HCT116 (cell line): Measurements from ENCODE around the gene ADGRG4. TPM values are rescaled to one million over a fixed set of nuclear protein-coding genes. Genes with fewer than 3 reads are reported as not detected.

Experiments
- ATAC-seq: fragments of 200-7000 bp; cut with Tn5 transposase; 2 replicates; pipeline ENCODE4 v1.9.1; 2020; ENCODE audit warnings: mild to moderate bottlenecking, moderate library complexity
- BruUV-seq: library from RNA; stranded (reverse); fragments of 400-500 nt; replicated peaks from 2 replicates; lab custom pipeline; 2021; lab: Mats Ljungman, UMichigan
- CTCF ChIA-PET: fragments of 300-600 bp; sonication (Branson Sonifier 250); formaldehyde crosslinking; loops from one replicate; lab custom pipeline; 2021; ENCODE audit warnings: antibody characterized with exemption; lab: Charles Lee
- POLR2A ChIA-PET: fragments of 300-600, 350-600 bp; sonication (Branson Sonifier 250); formaldehyde crosslinking; loops from one replicate; lab custom pipeline; 2021; ENCODE audit warnings: antibody characterized with exemption; lab: Charles Lee
- RAD21 ChIA-PET, 2 experiments: fragments of 300-600 bp; sonication (Branson Sonifier 250); formaldehyde crosslinking; loops; one replicate each; lab custom pipeline; 2023; ENCODE audit warnings: low total read pairs in 2 of 2; ENCODE audit not compliant: uncharacterized antibody in 2 of 2, unreplicated experiment in 2 of 2, low non-redundant PET in 1 of 2; lab: Charles Lee
- DNase-seq: peaks from one replicate; pipeline ENCODE4 v3.0.0-alpha.2; 2010; ENCODE audit warnings: low read depth, low spot score
- H2AFZ ChIP-seq: fragments of 200-600 bp; shearing (Covaris generic), sonication (generic); 2 replicates; pipeline ENCODE4 v1.6.1; 2017; ENCODE audit warnings: low read depth, mixed run types, mixed read lengths, antibody characterized with exemption, low read length; ENCODE audit not compliant: poor library complexity, severe bottlenecking
- H3K27ac ChIP-seq: 2 replicates; pipeline ENCODE4 v1.5.1; 2012; ENCODE audit warnings: low read depth, low read length
- H3K27me3 ChIP-seq: fragments of 200-600 bp; sonication (generic); 2 replicates; pipeline ENCODE4 v1.6.1; 2016; ENCODE audit warnings: mixed run types, low read length, mixed read lengths; ENCODE audit not compliant: insufficient read depth
- H3K36me3 ChIP-seq, 2 experiments: fragments of 200-500 bp in 1 of 2; fragments of 200-600 bp in 1 of 2; sonication (Bioruptor generic) in 1 of 2; sonication (generic) in 1 of 2; 2 replicates each; pipeline versions ENCODE4 v1.5.1 to v1.6.1; 2014 to 2016; ENCODE audit warnings: low read length in 2 of 2, inconsistent platforms in 1 of 2, mixed read lengths in 1 of 2, mixed run types in 1 of 2; ENCODE audit not compliant: insufficient read depth in 2 of 2, control insufficient read depth in 1 of 2
- H3K4me1 ChIP-seq, 2 experiments: fragments of 200-600 bp in 1 of 2; sonication (generic) in 1 of 2; 2 replicates each; pipeline versions ENCODE4 v1.5.1 to v1.6.1; 2012 to 2017; ENCODE audit warnings: low read length in 2 of 2, inconsistent platforms in 1 of 2, mild to moderate bottlenecking in 1 of 2, mixed read lengths in 1 of 2, mixed run types in 1 of 2, moderate library complexity in 1 of 2; ENCODE audit not compliant: insufficient read depth in 2 of 2, control insufficient read depth in 1 of 2
- H3K4me2 ChIP-seq: fragments of 200-600 bp; sonication (generic); 2 replicates; pipeline ENCODE4 v1.6.1; 2017; ENCODE audit warnings: mixed run types, low read length, mixed read lengths
- H3K4me3 ChIP-seq, 2 experiments: fragments of 200-600 bp in 1 of 2; sonication (generic) in 1 of 2; replicated peaks in 1 of 2; 2 replicates each; pipeline ENCODE4 v1.5.1; 2011 to 2016; ENCODE audit warnings: low read length in 2 of 2, control low read depth in 1 of 2, low read depth in 1 of 2, mild to moderate bottlenecking in 1 of 2, mixed read lengths in 1 of 2, mixed run types in 1 of 2
- H3K79me2 ChIP-seq: fragments of 200-600 bp; sonication (generic); 2 replicates; pipeline ENCODE4 v1.6.1; 2017; ENCODE audit warnings: mild to moderate bottlenecking, mixed run types, low read length, moderate library complexity, mixed read lengths; ENCODE audit not compliant: insufficient read depth
- H3K9ac ChIP-seq: fragments of 200-600 bp; sonication (generic); 2 replicates; pipeline ENCODE4 v1.6.1; 2016; ENCODE audit warnings: low read length, mixed read lengths
- H3K9me2 ChIP-seq: fragments of 200-600 bp; sonication (generic), shearing (Covaris generic); 2 replicates; pipeline ENCODE4 v1.6.1; 2017; ENCODE audit warnings: mixed run types, mild to moderate bottlenecking, moderate library complexity; ENCODE audit not compliant: insufficient read depth
- H3K9me3 ChIP-seq, 2 experiments: fragments of 200-500 bp in 1 of 2; fragments of 200-600 bp in 1 of 2; sonication (Bioruptor generic) in 1 of 2; sonication (generic) in 1 of 2; 2 replicates each; pipeline ENCODE4 v1.6.1; 2014 to 2017; ENCODE audit warnings: low read length in 2 of 2, mixed read lengths in 2 of 2, inconsistent platforms in 1 of 2, low read depth in 1 of 2, mild to moderate bottlenecking in 1 of 2, mixed run types in 1 of 2, moderate library complexity in 1 of 2; ENCODE audit not compliant: control insufficient read depth in 1 of 2, insufficient read depth in 1 of 2
- H4K20me1 ChIP-seq: fragments of 200-600 bp; sonication (generic), shearing (Covaris generic); 2 replicates; pipeline ENCODE4 v1.6.1; 2017; ENCODE audit warnings: mixed run types, mild to moderate bottlenecking, moderate library complexity; ENCODE audit not compliant: insufficient read depth
- ATF3 ChIP-seq: IDR thresholded peaks from 2 replicates; pipeline ENCODE4 v1.6.1; 2012
- CEBPB ChIP-seq: IDR thresholded peaks from 2 replicates; pipeline ENCODE4 v1.6.1; 2012; ENCODE audit warnings: low read depth
- CTCF ChIP-seq, 3 experiments: fragments of 200-600 bp in 1 of 3; sonication (generic) in 1 of 3; IDR thresholded peaks in 2 of 3; conservative IDR thresholded peaks in 1 of 3; 2 replicates each; pipeline ENCODE4 v1.5.1; 2012 to 2017; ENCODE audit warnings: low read depth in 2 of 3, low read length in 2 of 3, antibody characterized with exemption in 1 of 3, borderline replicate concordance in 1 of 3, control low read depth in 1 of 3, mild to moderate bottlenecking in 1 of 3, mixed read lengths in 1 of 3, mixed run types in 1 of 3, moderate library complexity in 1 of 3; ENCODE audit not compliant: insufficient read depth in 1 of 3
- EGR1 ChIP-seq: IDR thresholded peaks from 2 replicates; pipeline ENCODE4 v1.6.1; 2012; ENCODE audit warnings: low read depth
- EZH2phosphoT487 ChIP-seq: fragments of 200-600 bp; IDR thresholded peaks from 2 replicates; pipeline ENCODE4 v1.6.1; 2018; ENCODE audit warnings: antibody characterized with exemption, borderline replicate concordance
- JUND ChIP-seq: IDR thresholded peaks from 2 replicates; pipeline ENCODE4 v1.6.1; 2012
- RAD21 ChIP-seq: IDR thresholded peaks from 2 replicates; pipeline ENCODE4 v1.6.1; 2012; ENCODE audit warnings: low read depth, mild to moderate bottlenecking
- SP1 ChIP-seq: IDR thresholded peaks from 2 replicates; pipeline ENCODE4 v1.6.1; 2012; ENCODE audit warnings: low read depth
- SRF ChIP-seq: IDR thresholded peaks from 2 replicates; pipeline ENCODE4 v1.6.1; 2012; ENCODE audit warnings: low read depth
- YY1 ChIP-seq: IDR thresholded peaks from 2 replicates; pipeline ENCODE4 v1.6.1; 2011; ENCODE audit warnings: low read length, low read depth, moderate library complexity, mild to moderate bottlenecking; ENCODE audit not compliant: insufficient replicate concordance; ENCODE audit errors: extremely low read depth
- intact Hi-C: fragments of 100-400 bp; cut with micrococcal nuclease; formaldehyde crosslinking; loops from 2 replicates; pipeline ENCODE4 v1.10.0; 2022
- total RNA-seq: library from RNA; stranded (reverse); gene quantifications from one replicate; pipeline ENCODE4 v1.2.1, GENCODE V29; 2021; ENCODE audit not compliant: unreplicated experiment

The ADGRG4 gene
- total RNA-seq, 1 experiment from 2014 or later, result not detected

DNA sequence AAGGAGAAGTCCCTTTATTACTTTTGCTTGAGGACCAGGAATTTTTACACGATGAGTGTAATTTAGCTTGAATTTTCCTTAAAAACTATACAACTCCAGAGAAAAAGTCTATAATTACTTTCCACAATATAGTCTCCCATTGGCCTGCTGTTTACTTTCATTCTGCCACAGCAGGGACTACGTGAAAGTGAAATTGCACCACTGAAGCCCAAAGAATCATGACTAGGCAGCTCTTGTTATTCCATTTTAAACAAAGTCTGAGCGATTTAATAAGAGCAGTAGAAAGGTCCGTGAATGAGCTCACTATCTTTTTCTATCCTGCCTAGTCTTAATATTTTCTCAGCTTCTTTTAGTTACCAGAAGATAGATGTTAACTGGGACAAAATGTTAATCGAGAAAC is 68.6 kb downstream of the ADGRG4 start (continued):
- no peak for TF ChIP-seq YY1
- TF ChIP-seq CTCF (IDR thresholded peaks at IDR 0.05 in 2 of 3, conservative IDR thresholded peaks at IDR 0.05 in 1 of 3; ENCODE audit: borderline replicate concordance in 1 of 3, insufficient read depth in 1 of 3, low read depth in 2 of 3, low read length in 2 of 3), result no peak
- TF ChIP-seq CEBPB, result no peak
- TF ChIP-seq, all 23 proteins: peak for 0

- no peaks in the 10 kb centered on the region for H3K9me2 ChIP-seq
- no peak overlapping the region for H2AFZ ChIP-seq
- no peaks in the 10 kb centered on the region for H3K36me3 ChIP-seq
- no peaks in the 10 kb centered on the region for H4K20me1 ChIP-seq
- ChIA-PET POLR2A (no interaction called here), RAD21 (no interaction called here), CTCF (no interaction called here)
- no peak overlapping the region for H3K4me3 ChIP-seq
- no peaks in the 10 kb centered on the region for H3K27me3 ChIP-seq
- no peak for DNase-seq
- intact Hi-C loops, result no loop called here
- ATAC-seq, result no peak
- no peaks in the 10 kb centered on the region for H3K79me2 ChIP-seq
- no peak for TF ChIP-seq SRF
- no peak for TF ChIP-seq CEBPB
- TF ChIP-seq JUND, result no peak
- TF ChIP-seq ATF3, result no peak
- TF ChIP-seq SP1, result no peak
- TF ChIP-seq EZH2phosphoT487, result no peak
- no peak for TF ChIP-seq RAD21
- TF ChIP-seq EGR1, result no peak
- no peak overlapping the region for H3K4me2 ChIP-seq
- no peak overlapping the region for H3K27ac ChIP-seq
- H3K9ac ChIP-seq, result no peak overlapping the region
- BruUV-seq, result no TSS peak
- H3K9me3 ChIP-seq, result no peaks in the 10 kb centered on the region
- no peaks in the 10 kb centered on the region for H3K4me1 ChIP-seq
Observed at GRCh38 chrX:136376713-136377112, 76.0 kb downstream of the ADGRG4 start.
